ENCODE results near the gene FIGN. TPM values are rescaled to one million over a fixed set of nuclear protein-coding genes. Genes with fewer than 3 reads are reported as not detected.

FIGN gene
- total RNA-seq, 1 donor from 2014 or later, result 16.4 TPM

- no peak for DNase-seq (ENCODE audit: low spot score)
- intact Hi-C loops (cut with DNase I), result no loop called here
These were observed 64.9 kb downstream of the FIGN start for GRCh38 chr2:163670929-163671328.

GRCh38 chr2:163669506-163669905, 66.3 kb downstream of the FIGN start:
- intact Hi-C loops (cut with DNase I), result loop anchor here (5.0 kb wide), 1 partner anchor 63 kb away; no protein-coding TSS in a partner anchor
- no peak for DNase-seq (ENCODE audit: low spot score)

GRCh38 chr2:163667064-163667887, 68.5 kb downstream of the FIGN start:
- no peak for DNase-seq (ENCODE audit: low spot score)
- intact Hi-C loops (cut with DNase I), result loop anchor here (5.0 kb wide), 1 partner anchor 65 kb away; no protein-coding TSS in a partner anchor

GRCh38 chr2:163665817-163666216, 70.0 kb downstream of the FIGN start:
- DNase-seq (ENCODE audit: low spot score), result no peak
- intact Hi-C loops (cut with DNase I), result loop anchor here (5.0 kb wide), 1 partner anchor 66 kb away; no protein-coding TSS in a partner anchor

GRCh38 chr2:163665051-163665450, 70.8 kb downstream of the FIGN start:
- intact Hi-C loops (cut with DNase I), result loop anchor here (5.0 kb wide), 1 partner anchor 67 kb away; no protein-coding TSS in a partner anchor
- DNase-seq (ENCODE audit: low spot score), result no peak

- intact Hi-C loops (cut with DNase I), result loop anchor here (5.0 kb wide), 1 partner anchor 68 kb away; no protein-coding TSS in a partner anchor
- no peak for DNase-seq (ENCODE audit: low spot score)
These were observed 71.2 kb downstream of the FIGN start for GRCh38 chr2:163664610-163665009.

GRCh38 chr2:163662141-163662780, 73.5 kb downstream of the FIGN start:
- intact Hi-C loops (cut with DNase I), result no loop called here
- DNase-seq (ENCODE audit: low spot score), result no peak

GRCh38 chr2:163659224-163659623, 76.6 kb downstream of the FIGN start:
- intact Hi-C loops (cut with DNase I), result loop anchor here (5.0 kb wide), 1 partner anchor 68 kb away; no protein-coding TSS in a partner anchor
- DNase-seq (ENCODE audit: low spot score), result no peak

GRCh38 chr2:163658556-163658955, 77.3 kb downstream of the FIGN start:
- intact Hi-C loops (cut with DNase I), result loop anchor here (5.0 kb wide), 1 partner anchor 69 kb away; no protein-coding TSS in a partner anchor
- no peak for DNase-seq (ENCODE audit: low spot score)

- no peak for DNase-seq (ENCODE audit: low spot score)
- intact Hi-C loops (cut with DNase I), result loop anchor here (5.0 kb wide), 1 partner anchor 70 kb away; no protein-coding TSS in a partner anchor
These were observed 78.5 kb downstream of the FIGN start for GRCh38 chr2:163657281-163657656.

GRCh38 chr2:163656622-163657280, 79.1 kb downstream of the FIGN start:
- intact Hi-C loops (cut with DNase I), result loop anchor here (5.0 kb wide), 1 partner anchor 71 kb away; no protein-coding TSS in a partner anchor
- no peak for DNase-seq (ENCODE audit: low spot score)

GRCh38 chr2:163655667-163656066, 80.1 kb downstream of the FIGN start:
- DNase-seq (ENCODE audit: low spot score), result no peak
- intact Hi-C loops (cut with DNase I), result loop anchor here (5.0 kb wide), 1 partner anchor 72 kb away; no protein-coding TSS in a partner anchor

- intact Hi-C loops (cut with DNase I), result no loop called here
- no peak for DNase-seq (ENCODE audit: low spot score)
These were observed 83.1 kb downstream of the FIGN start for GRCh38 chr2:163652751-163653150.

- intact Hi-C loops (cut with DNase I), result loop anchor here (10.0 kb wide), 1 partner anchor 304 kb away; no protein-coding TSS in a partner anchor
- DNase-seq (ENCODE audit: low spot score), result no peak
These were observed 86.7 kb downstream of the FIGN start for GRCh38 chr2:163649080-163649479.

GRCh38 chr2:163647300-163647699, 88.5 kb downstream of the FIGN start:
- intact Hi-C loops (cut with DNase I), result loop anchor here (10.0 kb wide), 1 partner anchor 302 kb away; no protein-coding TSS in a partner anchor
- no peak for DNase-seq (ENCODE audit: low spot score)

- intact Hi-C loops (cut with DNase I), result loop anchor here (10.0 kb wide), 1 partner anchor 302 kb away; no protein-coding TSS in a partner anchor
- no peak for DNase-seq (ENCODE audit: low spot score)
These were observed 89.1 kb downstream of the FIGN start for GRCh38 chr2:163646687-163647086.

- DNase-seq (ENCODE audit: low spot score), result no peak
- intact Hi-C loops (cut with DNase I), result loop anchor here (10.0 kb wide), 1 partner anchor 299 kb away; no protein-coding TSS in a partner anchor
These were observed 91.6 kb downstream of the FIGN start for GRCh38 chr2:163644238-163644637.

- intact Hi-C loops (cut with DNase I), result loop anchor here (10.0 kb wide), 1 partner anchor 297 kb away; no protein-coding TSS in a partner anchor
- DNase-seq (ENCODE audit: low spot score), result no peak
These were observed 93.8 kb downstream of the FIGN start for GRCh38 chr2:163641986-163642385.

GRCh38 chr2:163640542-163641193, 95.1 kb downstream of the FIGN start:
- DNase-seq (ENCODE audit: low spot score), result no peak
- intact Hi-C loops (cut with DNase I), result loop anchor here (10.0 kb wide), 1 partner anchor 296 kb away; no protein-coding TSS in a partner anchor
